Measurements from ENCODE around the gene FAM9A.

DNA sequence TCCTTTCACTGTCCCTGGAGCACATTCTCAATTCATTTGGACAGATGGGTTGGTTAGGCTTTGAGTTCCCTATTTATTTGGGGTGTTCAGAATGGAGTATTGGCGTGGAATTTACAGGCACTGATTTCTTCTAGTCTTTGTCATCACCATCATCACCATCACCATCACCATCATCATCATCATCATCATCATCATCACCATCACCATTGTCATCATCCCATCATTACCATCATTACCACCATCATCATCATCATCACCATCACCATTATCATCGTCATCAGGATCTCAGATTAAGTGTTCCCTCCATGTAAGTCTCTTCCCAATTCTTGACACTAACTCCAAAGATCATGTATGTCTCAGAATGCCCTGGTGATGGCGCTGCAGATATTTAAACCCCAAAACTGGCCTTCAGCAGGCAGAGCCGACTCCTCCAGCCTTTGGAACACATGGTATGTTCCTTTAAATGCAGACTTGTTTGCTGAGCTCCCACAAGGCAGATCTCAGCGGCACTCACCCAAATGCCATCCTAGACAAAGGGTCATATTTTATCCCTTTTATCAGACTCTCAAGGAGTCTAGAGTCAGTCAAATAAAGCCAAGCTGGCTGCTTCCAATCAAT is 19.8 kb upstream of the FAM9A start:
- TF ChIP-seq, protein P1, sequence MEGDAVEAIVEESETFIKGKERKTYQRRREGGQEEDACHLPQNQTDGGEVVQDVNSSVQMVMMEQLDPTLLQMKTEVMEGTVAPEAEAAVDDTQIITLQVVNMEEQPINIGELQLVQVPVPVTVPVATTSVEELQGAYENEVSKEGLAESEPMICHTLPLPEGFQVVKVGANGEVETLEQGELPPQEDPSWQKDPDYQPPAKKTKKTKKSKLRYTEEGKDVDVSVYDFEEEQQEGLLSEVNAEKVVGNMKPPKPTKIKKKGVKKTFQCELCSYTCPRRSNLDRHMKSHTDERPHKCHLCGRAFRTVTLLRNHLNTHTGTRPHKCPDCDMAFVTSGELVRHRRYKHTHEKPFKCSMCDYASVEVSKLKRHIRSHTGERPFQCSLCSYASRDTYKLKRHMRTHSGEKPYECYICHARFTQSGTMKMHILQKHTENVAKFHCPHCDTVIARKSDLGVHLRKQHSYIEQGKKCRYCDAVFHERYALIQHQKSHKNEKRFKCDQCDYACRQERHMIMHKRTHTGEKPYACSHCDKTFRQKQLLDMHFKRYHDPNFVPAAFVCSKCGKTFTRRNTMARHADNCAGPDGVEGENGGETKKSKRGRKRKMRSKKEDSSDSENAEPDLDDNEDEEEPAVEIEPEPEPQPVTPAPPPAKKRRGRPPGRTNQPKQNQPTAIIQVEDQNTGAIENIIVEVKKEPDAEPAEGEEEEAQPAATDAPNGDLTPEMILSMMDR (IDR thresholded peaks at IDR 0.05; ENCODE audit: insufficient read depth, low read depth, low read length), result no peak
- no peak for TF ChIP-seq EZH2 (IDR thresholded peaks at IDR 0.05; ENCODE audit: insufficient read depth, low read length)

All from astrocyte (in vitro differentiated cells and primary cell).